DMS153 (cell line): ENCODE data around the gene LCN9.

Source experiments
- DNase-seq: peaks from one replicate; lab custom pipeline; 2025; lab: John Stamatoyannopoulos, UW

LCN9 gene

DNA sequence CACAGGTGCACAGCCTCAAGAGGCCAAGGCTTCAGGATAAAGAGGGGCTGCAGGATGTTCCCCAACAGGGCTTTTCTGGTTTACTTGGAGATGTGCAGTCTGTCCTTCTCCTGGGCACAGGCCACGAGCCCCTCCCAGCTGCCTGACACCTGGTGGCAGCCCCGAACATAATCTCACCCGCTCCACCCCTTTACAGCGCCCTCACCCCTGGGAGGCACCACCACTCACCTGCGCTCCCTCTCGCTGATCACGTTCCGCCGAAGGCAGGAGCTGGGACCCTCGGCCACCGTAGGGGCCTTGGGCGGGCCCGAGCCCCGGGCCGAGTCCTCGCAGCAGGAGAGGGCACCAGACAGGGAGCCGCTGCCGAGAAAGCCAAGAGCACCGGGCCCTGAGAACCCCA lies 35.7 kb downstream of the LCN9 start:
- no peak for DNase-seq

DNA sequence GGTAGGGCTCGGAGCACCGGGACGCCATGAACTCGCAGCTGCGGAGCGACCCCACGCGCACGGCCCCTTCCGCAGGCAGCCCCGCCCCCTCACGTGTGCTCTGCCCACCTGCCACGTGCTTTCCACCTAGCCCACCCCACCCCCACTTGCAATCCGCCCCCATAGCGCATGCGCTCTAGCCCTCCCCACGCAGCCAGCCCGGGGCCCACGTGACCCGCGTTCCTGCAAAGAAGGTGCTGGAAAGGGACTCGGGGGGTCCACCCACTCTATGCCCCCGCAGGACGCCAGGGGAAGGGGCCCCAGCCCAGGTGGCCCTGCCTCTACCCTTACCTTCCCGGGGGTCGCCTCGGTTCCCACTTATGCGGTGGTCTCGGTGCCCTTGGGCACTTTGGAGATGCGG lies 36.3 kb downstream of the LCN9 start, which contains the start of gene SOHLH1:
Gene SOHLH1 (minus strand): TSS at position 42 of the 400 bp plus-strand sequence. CDS start 14 bp downstream, at position 28.
- DNase-seq = no peak

GRCh38 chr9:135700525-135700924 lies 37.4 kb downstream of the LCN9 start:
- no peak for DNase-seq

GRCh38 chr9:135701067-135701958 lies 38.2 kb downstream of the LCN9 start:
- no peak for DNase-seq

- DNase-seq = no peak
Measured at GRCh38 chr9:135701959-135702721, 39.0 kb downstream of the LCN9 start, which contains the start of gene KCNT1. Gene KCNT1 (plus strand): TSS chr9:135702185. CDS start chr9:135702259, 74 bp downstream.

GRCh38 chr9:135703726-135704125 lies 40.6 kb downstream of the LCN9 start:
- DNase-seq = no peak

DNA sequence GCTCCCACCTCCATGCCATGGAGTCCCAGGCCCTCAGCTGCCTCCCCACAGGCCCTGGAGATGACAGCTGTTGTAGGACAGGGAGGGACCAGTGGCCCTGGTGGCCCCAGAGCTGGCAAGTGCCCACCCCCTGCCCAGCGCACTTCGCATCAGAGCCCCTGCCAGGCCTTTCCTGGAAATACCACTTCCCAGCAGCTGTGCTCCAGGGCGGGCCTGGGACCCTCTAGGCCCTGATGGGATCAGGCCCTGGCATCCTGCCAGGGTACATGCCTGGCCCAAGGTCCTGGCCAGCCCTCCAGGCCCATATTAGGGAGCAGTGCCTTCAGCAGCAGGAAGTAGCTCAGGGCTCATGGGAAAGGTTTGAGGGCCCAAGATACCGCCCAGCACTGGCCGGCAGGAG lies 41.4 kb downstream of the LCN9 start:
- DNase-seq = no peak

- DNase-seq = no peak
Measured at GRCh38 chr9:135705376-135705775, 42.3 kb downstream of the LCN9 start.

DNA sequence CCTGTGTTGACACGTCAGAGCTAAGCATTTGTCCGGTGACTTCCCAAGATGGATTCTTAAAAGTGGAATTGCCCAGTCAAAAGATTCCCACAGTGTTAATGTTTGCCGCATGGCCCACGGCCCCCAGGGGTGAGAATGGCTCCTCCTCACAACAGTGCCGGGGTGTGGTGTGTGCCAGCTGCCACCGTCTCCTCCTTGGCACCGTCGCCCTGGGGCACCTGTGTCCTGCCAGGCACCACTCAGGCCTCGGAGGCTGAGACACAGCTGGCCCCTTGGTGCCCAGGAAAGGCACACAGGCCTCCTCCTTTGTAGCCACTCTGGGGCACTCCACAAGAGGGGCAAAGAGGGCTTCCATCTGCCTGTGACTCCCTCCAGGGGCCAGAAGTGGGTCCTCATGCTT lies 43.2 kb downstream of the LCN9 start:
- no peak for DNase-seq

GRCh38 chr9:135707252-135708138 lies 44.4 kb downstream of the LCN9 start:
- no peak for DNase-seq

DNA sequence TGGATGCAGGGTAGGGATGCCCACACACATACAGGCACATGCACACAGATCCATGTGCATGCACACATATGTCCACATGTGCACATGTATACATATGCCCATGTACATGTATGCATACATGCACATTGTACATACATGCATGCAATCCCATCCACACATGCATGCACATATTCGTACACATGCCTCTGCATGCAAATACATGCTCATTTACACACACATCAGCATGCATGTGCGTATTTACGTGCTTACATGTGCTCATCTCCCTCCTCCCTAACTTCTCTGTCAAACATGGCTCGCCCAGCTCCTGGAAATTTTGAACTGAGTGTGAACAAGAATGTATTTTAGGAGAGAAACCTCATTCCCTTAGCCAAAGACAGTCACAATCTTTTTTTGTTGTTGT lies 45.1 kb downstream of the LCN9 start:
- DNase-seq = no peak

DNA sequence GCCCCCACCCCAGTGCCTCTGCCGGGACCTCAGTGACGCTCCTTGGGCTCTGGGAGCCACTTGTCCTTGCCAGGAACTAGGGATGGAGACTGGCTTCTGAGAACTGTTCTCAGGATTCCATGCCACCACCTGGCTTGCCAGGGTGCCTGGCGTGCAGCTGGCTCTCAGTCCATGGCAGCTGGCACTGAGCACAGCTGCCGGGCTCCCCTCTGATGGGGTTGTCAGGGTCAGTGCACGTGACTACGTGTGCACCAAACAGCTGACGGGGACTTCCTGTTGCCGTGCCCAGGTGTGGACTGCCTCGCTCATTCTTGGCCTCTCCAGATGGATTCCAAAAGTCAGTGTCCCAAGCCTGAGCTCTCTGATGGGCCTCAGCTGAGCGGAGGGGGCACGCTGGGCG lies 48.3 kb downstream of the LCN9 start:
- peak; percentile 7 for DNase-seq

DNA sequence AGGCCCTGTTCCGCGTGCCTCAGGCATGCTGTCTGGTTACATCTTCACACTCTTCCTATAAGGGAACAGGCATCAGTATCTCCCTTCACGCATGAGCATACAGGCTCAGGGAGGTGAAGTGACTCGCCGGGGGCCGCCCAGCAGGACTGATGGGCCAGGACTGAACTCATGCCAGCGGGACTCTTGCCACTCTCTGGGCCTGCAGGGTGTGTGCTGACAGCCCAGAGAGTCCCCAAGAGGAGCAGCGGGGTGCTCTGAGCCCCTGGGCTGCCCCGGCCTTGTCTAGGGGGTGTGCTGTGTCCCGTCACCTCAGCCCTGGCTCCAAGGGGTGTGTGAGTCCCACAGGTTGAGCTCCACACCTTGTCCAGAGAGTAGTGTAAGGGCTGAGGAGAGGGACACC lies 48.8 kb downstream of the LCN9 start:
- DNase-seq = no peak

DNA sequence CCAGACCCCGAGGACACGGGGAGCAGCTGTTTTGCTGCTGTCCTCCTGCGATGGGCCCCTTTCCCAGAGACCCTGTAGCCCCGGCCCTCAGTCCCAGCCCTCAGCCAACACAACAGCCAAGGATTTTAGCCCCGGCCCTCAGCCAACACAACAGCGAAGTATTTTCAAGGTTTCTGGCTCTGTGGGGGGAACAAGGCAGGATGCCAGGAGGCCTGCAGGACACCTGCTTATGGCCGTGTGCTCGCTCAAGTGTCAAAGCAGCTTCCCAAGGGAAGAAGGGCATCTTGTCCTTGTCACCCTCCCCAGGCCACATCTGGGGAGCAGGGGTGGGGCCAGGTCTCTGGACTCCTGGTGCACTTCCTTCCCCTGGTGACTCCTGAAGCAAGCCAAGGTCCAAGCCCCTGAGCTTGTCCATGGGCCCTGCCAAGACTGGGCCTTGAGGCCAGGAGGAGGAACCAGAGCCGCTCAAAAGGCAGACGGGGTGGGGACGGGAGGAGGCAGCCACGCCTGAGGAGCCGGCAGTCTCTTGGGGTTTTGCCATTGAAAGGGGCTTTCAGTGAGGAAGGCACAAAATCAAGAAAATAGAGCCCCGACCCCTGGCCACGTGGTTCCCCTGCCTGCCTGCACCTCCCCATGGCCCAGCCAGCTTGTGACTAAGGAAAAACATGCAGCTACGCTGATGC lies 49.6 kb downstream of the LCN9 start:
- DNase-seq = no peak

DNA sequence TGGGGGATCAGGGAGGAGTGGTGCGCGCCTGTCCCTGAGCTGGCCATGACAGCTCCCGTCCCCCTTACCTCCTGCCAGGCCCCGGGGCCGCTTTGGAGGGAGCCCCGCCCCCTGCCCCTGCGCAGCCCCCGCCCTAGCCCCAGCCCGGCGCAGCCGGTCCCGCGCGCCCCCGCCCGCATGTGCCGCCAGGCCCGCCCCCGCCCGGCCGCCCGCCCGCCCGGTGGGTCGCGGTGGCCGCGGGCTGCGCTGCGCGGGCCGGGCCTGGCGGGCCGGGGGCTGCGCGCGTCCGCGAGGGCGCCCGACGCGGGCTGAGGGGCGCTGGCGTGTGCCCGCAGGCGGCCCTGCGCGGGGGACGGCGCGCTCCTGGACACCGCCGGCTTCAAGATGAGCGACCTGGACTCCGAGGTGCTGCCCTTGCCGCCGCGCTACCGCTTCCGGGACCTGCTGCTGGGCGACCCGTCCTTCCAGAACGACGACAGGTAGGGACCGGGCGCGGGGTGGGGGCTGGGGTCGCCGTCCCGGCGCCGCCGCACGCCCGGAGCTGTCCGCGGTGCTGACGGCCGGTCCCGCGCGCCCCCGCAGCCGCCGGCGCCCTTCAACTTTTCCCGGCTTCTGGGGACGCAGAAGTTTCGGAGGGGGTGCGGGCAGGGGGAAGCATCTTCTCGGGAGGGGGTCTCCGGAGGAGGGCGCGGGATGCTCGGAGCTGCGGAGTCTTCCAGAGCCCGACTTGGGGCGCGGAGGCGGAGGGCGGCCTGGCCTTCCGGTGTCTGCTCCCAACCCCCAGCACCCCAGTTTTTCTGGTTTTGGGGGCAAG lies 51.3 kb downstream of the LCN9 start:
- no peak for DNase-seq

- DNase-seq = no peak
Measured at GRCh38 chr9:135715056-135715595, 52.0 kb downstream of the LCN9 start.

GRCh38 chr9:135716045-135716444 lies 52.9 kb downstream of the LCN9 start:
- DNase-seq = no peak
